WTC11 (cell line): Measurements from ENCODE around the gene CHML. TPM values are rescaled to one million over a fixed set of nuclear protein-coding genes. Genes with fewer than 3 reads are reported as not detected.

Experiments
- ATAC-seq: fragments of 200-7000 bp; cut with Tn5 transposase; 2 replicates; pipeline ENCODE4 v1.10.0; 2021; ENCODE audit warnings: mild to moderate bottlenecking, moderate library complexity
- CTCF ChIA-PET: fragments of 300-600 bp; sonication (Branson Sonifier 250); formaldehyde crosslinking; loops from one replicate; lab custom pipeline; 2021; ENCODE audit warnings: antibody characterized with exemption; lab: Charles Lee
- POLR2A ChIA-PET: fragments of 350-600 bp; sonication (Branson Sonifier 250); formaldehyde crosslinking; loops from one replicate; lab custom pipeline; 2021; ENCODE audit warnings: antibody characterized with exemption; lab: Charles Lee
- DNase-seq: peaks from one replicate; pipeline ENCODE4 v3.0.0; 2021; ENCODE audit warnings: low spot score
- H3K27ac Mint-ChIP-seq: 2 replicates; pipeline ENCODE4 v1.8.0; 2021; ENCODE audit warnings: mixed read lengths
- H3K27me3 Mint-ChIP-seq: 2 replicates; pipeline ENCODE4 v1.8.0; 2021; ENCODE audit warnings: low read depth, mild to moderate bottlenecking, moderate library complexity, mixed read lengths
- H3K36me3 Mint-ChIP-seq: 2 replicates; pipeline ENCODE4 v1.8.0; 2021; ENCODE audit warnings: mixed read lengths
- H3K4me1 Mint-ChIP-seq: 2 replicates; pipeline ENCODE4 v1.8.0; 2022; ENCODE audit warnings: mixed read lengths
- H3K4me3 Mint-ChIP-seq: 2 replicates; pipeline ENCODE4 v1.8.0; 2021; ENCODE audit warnings: mild to moderate bottlenecking, moderate library complexity, mixed read lengths
- H3K9me3 Mint-ChIP-seq: 2 replicates; pipeline ENCODE4 v1.8.0; 2021; ENCODE audit warnings: mixed read lengths
- AFF4 ChIP-seq: sonication (generic); formaldehyde crosslinking; IDR thresholded peaks from 2 replicates; pipeline ENCODE4 v1.8.1; 2023; ENCODE audit warnings: mild to moderate bottlenecking, missing genetic modification reagents, borderline replicate concordance
- CDX4 ChIP-seq: fragments of 250-450 bp; sonication (Bioruptor Pico); IDR thresholded peaks from 2 replicates; pipeline ENCODE4 v1.9.0; 2021; ENCODE audit warnings: moderate library complexity, mild to moderate bottlenecking, inconsistent platforms, borderline replicate concordance
- ERG ChIP-seq: fragments of 250-450 bp; sonication (Bioruptor Pico); IDR thresholded peaks from 2 replicates; pipeline ENCODE4 v1.8.0; 2021; ENCODE audit warnings: mild to moderate bottlenecking
- ETV6 ChIP-seq: sonication (generic); formaldehyde crosslinking; IDR thresholded peaks from 2 replicates; pipeline ENCODE4 v1.8.1; 2022; ENCODE audit warnings: mild to moderate bottlenecking, missing genetic modification reagents
- FOXJ3 ChIP-seq: sonication (generic); formaldehyde crosslinking; IDR thresholded peaks from 2 replicates; pipeline ENCODE4 v1.9.0; 2021; ENCODE audit warnings: missing genetic modification reagents, mild to moderate bottlenecking, borderline replicate concordance
- FOXP1 ChIP-seq: sonication (generic); formaldehyde crosslinking; IDR thresholded peaks from 2 replicates; pipeline ENCODE4 v1.8.0; 2022; ENCODE audit warnings: missing genetic modification reagents, mild to moderate bottlenecking, moderate library complexity, borderline replicate concordance
- FOXP4 ChIP-seq: sonication (generic); formaldehyde crosslinking; IDR thresholded peaks from 2 replicates; pipeline ENCODE4 v1.8.0; 2022; ENCODE audit warnings: mild to moderate bottlenecking, missing genetic modification reagents
- HMGXB4 ChIP-seq: sonication (generic); formaldehyde crosslinking; IDR thresholded peaks from 2 replicates; pipeline ENCODE4 v1.8.1; 2023; ENCODE audit warnings: mild to moderate bottlenecking, moderate library complexity, missing genetic modification reagents
- KAT7 ChIP-seq: sonication (generic); formaldehyde crosslinking; IDR thresholded peaks from 2 replicates; pipeline ENCODE4 v1.8.1; 2023; ENCODE audit warnings: missing genetic modification reagents, mild to moderate bottlenecking, borderline replicate concordance
- NFATC4 ChIP-seq: fragments of 250-450 bp; sonication (Bioruptor Pico); IDR thresholded peaks from 2 replicates; pipeline ENCODE4 v1.9.0; 2021; ENCODE audit warnings: mild to moderate bottlenecking
- PRDM15 ChIP-seq: sonication (generic); formaldehyde crosslinking; IDR thresholded peaks from 2 replicates; pipeline ENCODE4 v1.8.0; 2022; ENCODE audit warnings: missing genetic modification reagents
- RORB ChIP-seq: fragments of 250-450 bp; sonication (Bioruptor Pico); IDR thresholded peaks from 2 replicates; pipeline ENCODE4 v1.9.0; 2021; ENCODE audit warnings: mild to moderate bottlenecking
- STAT6 ChIP-seq: sonication (generic); formaldehyde crosslinking; conservative IDR thresholded peaks from 2 replicates; pipeline ENCODE4 v1.8.1; 2023; ENCODE audit warnings: mild to moderate bottlenecking, low read depth, missing genetic modification reagents, moderate library complexity
- ZNF138 ChIP-seq: sonication (generic); formaldehyde crosslinking; conservative IDR thresholded peaks from 2 replicates; pipeline ENCODE4 v1.8.1; 2022; ENCODE audit warnings: mild to moderate bottlenecking, moderate library complexity, missing genetic modification reagents
- ZNF219 ChIP-seq: sonication (generic); formaldehyde crosslinking; IDR thresholded peaks from 2 replicates; pipeline ENCODE4 v1.8.0; 2023; ENCODE audit warnings: missing genetic modification reagents, mild to moderate bottlenecking, borderline replicate concordance
- ZSCAN18 ChIP-seq: fragments of 250-450 bp; sonication (Bioruptor Pico); IDR thresholded peaks from 2 replicates; pipeline ENCODE4 v2.1.2; 2022; ENCODE audit warnings: mild to moderate bottlenecking, moderate library complexity
- total RNA-seq: library from RNA; stranded (reverse); gene quantifications from 3 replicates; pipeline ENCODE4 v1.2.3, GENCODE V29; 2021

The CHML gene
- total RNA-seq, 1 experiment from 2014 or later, result 53.5 TPM

- TF ChIP-seq PRDM15 (CRISPR knock-in tag), result no peak
- TF ChIP-seq HMGXB4 (CRISPR knock-in tag), result no peak
These were observed 47.0 kb downstream of the CHML start (continued) for GRCh38 chr1:241593186-241593585.

- H3K27me3 Mint-ChIP-seq, result no peaks in the 10 kb centered on the region
- DNase-seq, result no peak
- no peak overlapping the region for H3K4me3 Mint-ChIP-seq
- no peak overlapping the region for H3K27ac Mint-ChIP-seq
- no peaks in the 10 kb centered on the region for H3K9me3 Mint-ChIP-seq
- H3K36me3 Mint-ChIP-seq, result peaks cover under 1% of the 10 kb centered on the region; the same call in 1 of the 2 replicates
- ChIA-PET CTCF (no interaction called here), POLR2A (no interaction called here)
- ATAC-seq, result no peak
- H3K4me1 Mint-ChIP-seq, result no peaks in the 10 kb centered on the region
- TF ChIP-seq FOXJ3 (CRISPR knock-in tag) (no peak), FOXP4 (CRISPR knock-in tag) (no peak), AFF4 (CRISPR knock-in tag) (no peak), ERG (CRISPR knock-in tag) (no peak), ZNF219 (CRISPR knock-in tag) (no peak), STAT6 (CRISPR knock-in tag) (no peak), ZNF138 (CRISPR knock-in tag) (no peak), ZSCAN18 (CRISPR knock-in tag) (no peak), KAT7 (CRISPR knock-in tag) (no peak), ETV6 (CRISPR knock-in tag) (no peak), RORB (no peak), CDX4 (CRISPR knock-in tag) (no peak), FOXP1 (CRISPR knock-in tag) (no peak), NFATC4 (CRISPR knock-in tag) (no peak)
These were observed 47.8 kb downstream of the CHML start for GRCh38 chr1:241592273-241592958.
